HEK293 (cell line): ENCODE measurements around the gene FAM9B.

Source experiments
- CTCF ChIP-seq: fragments of 450-650 bp; formaldehyde crosslinking; IDR thresholded peaks from 2 replicates; pipeline ENCODE4 v1.5.1; 2016; ENCODE audit warnings: missing biosample characterization, missing genetic modification characterization
- ELK4 ChIP-seq: IDR thresholded peaks from 2 replicates; pipeline ENCODE4 v1.6.1; 2011; ENCODE audit warnings: mild to moderate bottlenecking, low read depth, low read length, borderline replicate concordance
- SP2 ChIP-seq: fragments of 450-650 bp; formaldehyde crosslinking; IDR thresholded peaks from 2 replicates; pipeline ENCODE4 v1.5.1; 2016; ENCODE audit warnings: missing biosample characterization, missing genetic modification characterization
- ZBTB11 ChIP-seq: fragments of 450-650 bp; formaldehyde crosslinking; conservative IDR thresholded peaks from 2 replicates; pipeline ENCODE4 v1.5.1; 2016; ENCODE audit warnings: low read depth, missing biosample characterization, missing genetic modification characterization
- ZNF785 ChIP-seq: fragments of 450-650 bp; formaldehyde crosslinking; IDR thresholded peaks from 2 replicates; pipeline ENCODE4 v1.5.1; 2016; ENCODE audit warnings: missing biosample characterization, missing genetic modification characterization

- TF ChIP-seq CTCF: no peak
- no peak for TF ChIP-seq ZBTB11 (tag by site-specific recombination)
- no peak for TF ChIP-seq ELK4
- no peak for TF ChIP-seq SP2 (tag by site-specific recombination)
- TF ChIP-seq ZNF785 (tag by site-specific recombination): no peak
These were observed 49.7 kb downstream of the FAM9B start for GRCh38 chrX:8984231-8984630.
